RPMI8226 (cell line): Measurements from ENCODE around the gene COMT.

Experiments used
- DNase-seq: peaks from one replicate; pipeline ENCODE4 v3.0.0-alpha.2; 2015

COMT gene

GRCh38 chr22:19984201-19984753 lies 42.7 kb downstream of the COMT start:
- no peak for DNase-seq

GRCh38 chr22:19984851-19985811 lies 43.6 kb downstream of the COMT start:
- no peak for DNase-seq

GRCh38 chr22:19986011-19986409 lies 44.4 kb downstream of the COMT start:
- DNase-seq: no peak

- DNase-seq: peak; percentile 47
These were observed 45.1 kb downstream of the COMT start for GRCh38 chr22:19986410-19987341.

- no peak for DNase-seq
These were observed 46.1 kb downstream of the COMT start for GRCh38 chr22:19987394-19988306.

GRCh38 chr22:19988331-19988808 lies 46.8 kb downstream of the COMT start:
- DNase-seq: no peak

- DNase-seq: no peak
These were observed 47.6 kb downstream of the COMT start for GRCh38 chr22:19988965-19989724.

GRCh38 chr22:19989725-19990067 lies 48.1 kb downstream of the COMT start:
- DNase-seq: no peak

GRCh38 chr22:19990188-19990587 lies 48.6 kb downstream of the COMT start:
- DNase-seq: no peak

GRCh38 chr22:19990609-19991394 lies 49.2 kb downstream of the COMT start:
- DNase-seq: no peak

GRCh38 chr22:19991395-19991644 lies 49.7 kb downstream of the COMT start:
- DNase-seq: no peak

- no peak for DNase-seq
These were observed 50.3 kb downstream of the COMT start for GRCh38 chr22:19991645-19992451.

- DNase-seq: no peak
These were observed 50.9 kb downstream of the COMT start for GRCh38 chr22:19992481-19992911.

GRCh38 chr22:19992921-19993355 lies 51.4 kb downstream of the COMT start:
- DNase-seq: no peak

GRCh38 chr22:19993926-19994325 lies 52.4 kb downstream of the COMT start:
- DNase-seq: no peak

- DNase-seq: no peak
These were observed 53.5 kb downstream of the COMT start for GRCh38 chr22:19994851-19995610.

GRCh38 chr22:19995611-19996339 lies 54.2 kb downstream of the COMT start:
- no peak for DNase-seq

GRCh38 chr22:19996694-19997384 lies 55.3 kb downstream of the COMT start:
- no peak for DNase-seq
